ENCODE data around the gene DOCK8.

Gene DOCK8

GRCh38 chr9:297104-297972, 82.7 kb downstream of the DOCK8 start:
- no peak overlapping the region for H3K4me3 ChIP-seq (ENCODE audit: low read length)
- no peak for TF ChIP-seq ZNF274 (IDR thresholded peaks at IDR 0.05; ENCODE audit: low read depth, low read length)

- TF ChIP-seq ZNF274 (IDR thresholded peaks at IDR 0.05; ENCODE audit: low read depth, low read length), result no peak
- H3K4me3 ChIP-seq (ENCODE audit: low read length), result no peak overlapping the region
Measured at GRCh38 chr9:303502-303901, 88.8 kb downstream of the DOCK8 start.

GRCh38 chr9:304106-304505, 89.4 kb downstream of the DOCK8 start:
- no peak overlapping the region for H3K4me3 ChIP-seq (ENCODE audit: low read length)

GRCh38 chr9:304519-305185, 90.0 kb downstream of the DOCK8 start:
- H3K4me3 ChIP-seq (ENCODE audit: low read length), result no peak overlapping the region
- TF ChIP-seq ZNF274 (IDR thresholded peaks at IDR 0.05; ENCODE audit: low read depth, low read length), result no peak

More at GRCh38 chr9:304106-304505, 89.4 kb downstream of the DOCK8 start:
- TF ChIP-seq ZNF274 (IDR thresholded peaks at IDR 0.05; ENCODE audit: low read depth, low read length), result no peak

- H3K4me3 ChIP-seq (ENCODE audit: low read length), result no peak overlapping the region
- TF ChIP-seq ZNF274 (IDR thresholded peaks at IDR 0.05; ENCODE audit: low read depth, low read length), result no peak
Measured at GRCh38 chr9:306907-307306, 92.2 kb downstream of the DOCK8 start.

GRCh38 chr9:311841-312240, 97.2 kb downstream of the DOCK8 start:
- TF ChIP-seq ZNF274 (IDR thresholded peaks at IDR 0.05; ENCODE audit: low read depth, low read length), result no peak
- H3K4me3 ChIP-seq (ENCODE audit: low read length), result no peak overlapping the region

GRCh38 chr9:312596-313320, 98.1 kb downstream of the DOCK8 start:
- no peak for TF ChIP-seq ZNF274 (IDR thresholded peaks at IDR 0.05; ENCODE audit: low read depth, low read length)
- H3K4me3 ChIP-seq (ENCODE audit: low read length), result no peak overlapping the region

GRCh38 chr9:316382-316965, 101.8 kb downstream of the DOCK8 start:
- H3K4me3 ChIP-seq (ENCODE audit: low read length), result no peak overlapping the region
- TF ChIP-seq ZNF274 (IDR thresholded peaks at IDR 0.05; ENCODE audit: low read depth, low read length), result no peak

GRCh38 chr9:318646-319045, 104.0 kb downstream of the DOCK8 start:
- no peak overlapping the region for H3K4me3 ChIP-seq (ENCODE audit: low read length)
- TF ChIP-seq ZNF274 (IDR thresholded peaks at IDR 0.05; ENCODE audit: low read depth, low read length), result no peak

GRCh38 chr9:324971-325370, 110.3 kb downstream of the DOCK8 start:
- TF ChIP-seq ZNF274 (IDR thresholded peaks at IDR 0.05; ENCODE audit: low read depth, low read length), result no peak
- no peak overlapping the region for H3K4me3 ChIP-seq (ENCODE audit: low read length)

- no peak for TF ChIP-seq ZNF274 (IDR thresholded peaks at IDR 0.05; ENCODE audit: low read depth, low read length)
- no peak overlapping the region for H3K4me3 ChIP-seq (ENCODE audit: low read length)
Measured at GRCh38 chr9:326667-327066, 112.0 kb downstream of the DOCK8 start.

GRCh38 chr9:328453-328852, 113.8 kb downstream of the DOCK8 start:
- H3K4me3 ChIP-seq (ENCODE audit: low read length), result no peak overlapping the region
- no peak for TF ChIP-seq ZNF274 (IDR thresholded peaks at IDR 0.05; ENCODE audit: low read depth, low read length)

- H3K4me3 ChIP-seq (ENCODE audit: low read length), result no peak overlapping the region
- TF ChIP-seq ZNF274 (IDR thresholded peaks at IDR 0.05; ENCODE audit: low read depth, low read length), result no peak
Measured at GRCh38 chr9:331197-331596, 116.5 kb downstream of the DOCK8 start.

GRCh38 chr9:335373-335772, 120.7 kb downstream of the DOCK8 start:
- no peak overlapping the region for H3K4me3 ChIP-seq (ENCODE audit: low read length)
- TF ChIP-seq ZNF274 (IDR thresholded peaks at IDR 0.05; ENCODE audit: low read depth, low read length), result no peak
